KMS-11 (cell line): Measurements from ENCODE around the gene SCP2.
"Not testable (repeated sequence)": the region's sequence is repeated elsewhere in the genome, so short reads cannot be mapped to it uniquely, and the experiment has no call there.

ENCODE experiments used
- H2AFZ ChIP-seq: fragments of 200-600 bp; sonication (generic); 2 replicates; pipeline ENCODE4 v1.6.1; 2016; ENCODE audit warnings: antibody characterized with exemption, mixed run types, low read depth
- H3K27ac ChIP-seq: fragments of 200-600 bp; sonication (generic); 2 replicates; pipeline ENCODE4 v1.6.1; 2016; ENCODE audit warnings: mild to moderate bottlenecking, mixed run types
- H3K27me3 ChIP-seq: fragments of 200-600 bp; sonication (generic); 2 replicates; pipeline ENCODE4 v1.6.1; 2017; ENCODE audit warnings: mild to moderate bottlenecking, low read depth, mixed run types, moderate library complexity; ENCODE audit not compliant: insufficient read depth
- H3K36me3 ChIP-seq: fragments of 200-600 bp; sonication (generic); 2 replicates; pipeline ENCODE4 v1.6.1; 2017; ENCODE audit warnings: mild to moderate bottlenecking, mixed run types; ENCODE audit not compliant: insufficient read depth
- H3K4me1 ChIP-seq: fragments of 200-600 bp; sonication (generic); 2 replicates; pipeline ENCODE4 v1.6.1; 2016; ENCODE audit warnings: mild to moderate bottlenecking, low read depth, mixed run types; ENCODE audit not compliant: poor library complexity, severe bottlenecking
- H3K4me2 ChIP-seq: fragments of 200-600 bp; sonication (generic); 2 replicates; pipeline ENCODE4 v1.7.0; 2016; ENCODE audit warnings: mild to moderate bottlenecking, mixed run types
- H3K4me3 ChIP-seq: fragments of 200-600 bp; sonication (generic); IDR thresholded peaks from 2 replicates; pipeline ENCODE4 v1.6.1; 2017; ENCODE audit warnings: low read depth, low read length, mixed read lengths; ENCODE audit not compliant: insufficient read depth
- H3K79me2 ChIP-seq: fragments of 200-600 bp; sonication (generic); 2 replicates; pipeline ENCODE4 v1.6.1; 2016; ENCODE audit warnings: low read depth, mixed run types; ENCODE audit not compliant: insufficient read depth
- H3K9ac ChIP-seq: fragments of 200-600 bp; sonication (generic); 2 replicates; pipeline ENCODE4 v1.6.1; 2016; ENCODE audit warnings: mild to moderate bottlenecking, mixed run types
- H4K20me1 ChIP-seq: fragments of 200-600 bp; sonication (generic); 2 replicates; pipeline ENCODE4 v1.6.1; 2016; ENCODE audit warnings: mild to moderate bottlenecking, mixed run types; ENCODE audit not compliant: insufficient read depth
- CTCF ChIP-seq: fragments of 200-600 bp; sonication (generic); conservative IDR thresholded peaks from 2 replicates; pipeline ENCODE4 v1.6.1; 2017; ENCODE audit warnings: low read depth, mild to moderate bottlenecking, antibody characterized with exemption, low read length, moderate library complexity, mixed read lengths

The SCP2 gene

GRCh38 chr1:52978045-52978444, 51.0 kb downstream of the SCP2 start:
- Histone ChIP-seq H3K79me2 (no peaks in the 10 kb centered on the region), H3K9ac (no peak overlapping the region), H3K4me1 (no peaks in the 10 kb centered on the region), H4K20me1 (no peaks in the 10 kb centered on the region), H3K36me3 (no peaks in the 10 kb centered on the region), H2AFZ (no peak overlapping the region), H3K27me3 (no peaks in the 10 kb centered on the region), H3K4me2 (no peak overlapping the region), H3K27ac (no peak overlapping the region), H3K4me3 (no peak overlapping the region)
- no peak for TF ChIP-seq CTCF

DNA sequence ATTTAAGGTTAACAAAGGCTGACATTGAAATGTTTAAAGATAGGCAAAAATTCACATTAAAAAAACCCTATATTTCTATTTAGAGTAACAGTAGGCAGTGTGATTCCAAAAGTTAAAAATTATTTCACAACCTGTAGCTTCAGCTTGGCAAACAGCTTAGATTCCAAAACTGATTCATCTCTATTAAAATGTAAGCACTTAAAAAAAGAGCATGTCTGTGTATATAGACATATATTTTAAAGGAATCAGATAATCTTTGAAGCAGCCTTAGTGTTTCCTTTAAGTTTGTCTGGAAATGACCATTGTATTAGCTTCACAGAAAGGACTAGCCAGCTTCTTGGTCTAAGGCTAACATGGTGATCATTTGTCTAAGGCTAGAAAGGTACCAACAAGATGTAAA, 65.7 kb downstream of the SCP2 start:
- not testable (repeated sequence) for H4K20me1 ChIP-seq, H3K27me3 ChIP-seq, H3K9ac ChIP-seq, H3K4me1 ChIP-seq, H2AFZ ChIP-seq, H3K36me3 ChIP-seq, H3K27ac ChIP-seq, H3K4me3 ChIP-seq, H3K79me2 ChIP-seq, H3K4me2 ChIP-seq

DNA sequence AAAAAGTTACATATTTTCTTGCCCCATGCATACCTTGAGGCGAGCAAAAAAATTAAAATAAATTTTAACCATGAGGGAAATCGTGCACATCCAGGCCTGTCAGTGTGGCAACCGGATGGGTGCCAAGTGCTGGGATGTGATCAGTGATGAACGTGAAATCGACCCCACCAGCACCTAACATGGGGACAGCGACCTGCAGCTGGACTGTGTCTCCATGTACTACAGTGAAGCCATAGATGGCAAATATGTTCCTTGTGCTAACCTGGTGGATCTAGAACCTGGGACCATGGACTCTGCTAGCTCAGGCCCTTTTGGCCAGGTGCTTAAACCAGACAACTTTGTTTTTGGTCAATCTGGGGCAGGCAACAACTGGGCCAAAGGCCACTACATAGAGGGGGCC, 67.6 kb downstream of the SCP2 start:
- Histone ChIP-seq H3K4me2 (no peak overlapping the region), H3K79me2 (no peaks in the 10 kb centered on the region), H3K4me3 (no peak overlapping the region), H3K36me3 (no peaks in the 10 kb centered on the region), H2AFZ (no peak overlapping the region), H3K27ac (no peak overlapping the region), H4K20me1 (no peaks in the 10 kb centered on the region), H3K27me3 (no peaks in the 10 kb centered on the region), H3K4me1 (no peaks in the 10 kb centered on the region), H3K9ac (no peak overlapping the region)
- TF ChIP-seq CTCF: no peak

DNA sequence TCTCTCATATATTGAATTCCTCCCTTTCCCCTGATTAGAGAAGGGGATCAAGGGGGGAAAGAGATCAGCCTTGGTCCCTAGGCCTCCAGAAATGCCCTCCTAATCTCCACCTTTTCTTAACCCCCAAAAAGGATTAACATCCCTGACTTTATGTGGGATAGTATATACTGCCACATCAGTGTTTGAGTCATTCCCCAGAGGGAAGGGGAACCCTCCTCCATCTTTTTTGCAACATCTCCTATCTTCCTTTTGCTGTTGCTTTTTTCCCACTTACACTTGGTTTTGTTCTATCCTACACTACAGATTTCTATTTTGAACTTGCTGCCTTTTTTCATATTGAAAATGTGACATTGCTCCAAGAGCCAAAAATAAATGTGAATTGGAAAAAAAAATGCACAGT, 69.6 kb downstream of the SCP2 start:
- Histone ChIP-seq H3K27me3 (no peaks in the 10 kb centered on the region), H3K36me3 (no peaks in the 10 kb centered on the region), H3K79me2 (no peaks in the 10 kb centered on the region), H3K4me2 (no peak overlapping the region), H2AFZ (no peak overlapping the region), H4K20me1 (no peaks in the 10 kb centered on the region), H3K27ac (no peak overlapping the region), H3K4me1 (no peaks in the 10 kb centered on the region), H3K4me3 (no peak overlapping the region), H3K9ac (no peak overlapping the region)
- no peak for TF ChIP-seq CTCF

DNA sequence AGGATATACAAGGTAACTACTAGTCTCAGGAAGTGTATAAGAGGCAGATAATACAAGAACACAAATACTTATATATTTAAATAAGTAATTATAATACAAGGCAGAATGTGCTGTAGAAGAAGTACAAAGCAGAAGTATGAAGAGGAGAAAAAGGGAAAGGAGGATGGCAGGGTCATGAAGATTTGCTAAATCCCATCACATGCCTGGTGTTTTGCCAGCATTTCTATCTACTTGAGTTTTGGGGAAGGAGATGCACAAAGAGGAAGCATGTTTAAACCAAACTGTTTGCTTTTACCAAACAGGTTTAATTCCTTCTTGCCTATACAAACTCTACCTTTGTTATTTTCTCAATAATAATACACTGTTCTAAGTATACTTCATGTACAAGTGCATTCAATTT, 74.1 kb downstream of the SCP2 start:
- H3K4me3 ChIP-seq: no peak overlapping the region
- no peak overlapping the region for H2AFZ ChIP-seq
- H3K27ac ChIP-seq: no peak overlapping the region
- H3K4me2 ChIP-seq: no peak overlapping the region
- TF ChIP-seq CTCF: no peak
- H3K9ac ChIP-seq: no peak overlapping the region
- no peaks in the 10 kb centered on the region for H3K27me3 ChIP-seq
- H4K20me1 ChIP-seq: no peaks in the 10 kb centered on the region
- H3K79me2 ChIP-seq: no peaks in the 10 kb centered on the region
- no peaks in the 10 kb centered on the region for H3K4me1 ChIP-seq
- no peaks in the 10 kb centered on the region for H3K36me3 ChIP-seq

- not testable (repeated sequence) for H3K79me2 ChIP-seq, H3K27ac ChIP-seq, H2AFZ ChIP-seq, H3K4me1 ChIP-seq, H3K4me2 ChIP-seq, H3K36me3 ChIP-seq, H3K4me3 ChIP-seq, H3K9ac ChIP-seq, H4K20me1 ChIP-seq, H3K27me3 ChIP-seq
Measured at GRCh38 chr1:53006612-53007011, 79.5 kb downstream of the SCP2 start.

DNA sequence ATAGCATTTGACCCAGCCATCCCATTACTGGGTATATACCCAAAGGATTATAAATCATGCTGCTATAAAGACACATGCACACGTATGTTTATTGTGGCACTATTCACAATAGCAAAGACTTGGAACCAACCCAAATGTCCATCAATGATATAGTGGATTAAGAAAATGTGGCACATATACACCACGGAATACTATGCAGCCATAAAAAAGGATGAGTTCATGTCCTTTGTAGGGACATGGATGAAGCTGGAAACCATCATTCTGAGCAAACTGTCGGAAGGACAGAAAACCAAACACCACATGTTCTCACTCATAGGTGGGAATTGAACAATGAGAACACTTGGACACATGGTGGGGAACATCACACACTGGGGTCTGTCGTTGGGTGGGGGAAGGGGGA, 83.2 kb downstream of the SCP2 start:
- not testable (repeated sequence) for H3K36me3 ChIP-seq, H3K27me3 ChIP-seq, H3K79me2 ChIP-seq, H4K20me1 ChIP-seq, H3K4me3 ChIP-seq, H2AFZ ChIP-seq, H3K4me1 ChIP-seq, H3K9ac ChIP-seq, H3K27ac ChIP-seq, H3K4me2 ChIP-seq
